GM18507 (cell line): ENCODE results near the gene SH3RF2.

Source experiments
- DNase-seq: peaks from one replicate; pipeline ENCODE4 v3.0.0; 2011; ENCODE audit warnings: low read depth; ENCODE audit not compliant: insufficient read length; ENCODE audit errors: extremely low spot score
- FAIRE-seq: peaks from 2 replicates; lab custom pipeline; 2011; peaks lifted over from hg19 to GRCh38; lab: Jason Lieb, UNC

The SH3RF2 gene

DNA sequence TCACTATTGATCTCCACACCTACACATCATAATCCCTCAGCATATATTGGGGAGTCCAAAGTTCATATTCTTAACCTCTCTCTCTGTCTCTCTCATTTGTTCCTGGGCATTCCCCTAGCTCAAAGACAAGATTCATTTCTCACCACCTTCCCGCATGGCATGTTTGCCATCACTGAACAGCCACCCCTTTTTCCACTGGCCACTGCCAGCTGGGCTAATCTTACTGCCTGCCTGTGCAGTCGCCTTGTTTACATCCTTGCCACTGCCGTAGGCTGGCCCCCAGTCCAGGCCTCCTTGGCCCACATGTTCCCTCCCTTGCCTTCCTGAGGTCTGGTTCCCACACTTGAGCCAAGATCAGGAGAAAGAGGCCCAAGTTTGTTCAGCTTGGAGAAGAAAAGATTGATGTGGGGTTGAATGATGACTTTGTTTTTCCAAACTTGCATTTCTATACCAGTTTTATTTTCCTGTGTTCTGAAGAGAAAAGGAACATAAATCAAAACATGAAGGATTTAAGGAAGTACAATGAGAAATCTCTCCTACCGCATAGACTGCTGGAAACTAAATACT is 88.8 kb downstream of the SH3RF2 start:
- FAIRE-seq (no peak), DNase-seq (no peak)

DNA sequence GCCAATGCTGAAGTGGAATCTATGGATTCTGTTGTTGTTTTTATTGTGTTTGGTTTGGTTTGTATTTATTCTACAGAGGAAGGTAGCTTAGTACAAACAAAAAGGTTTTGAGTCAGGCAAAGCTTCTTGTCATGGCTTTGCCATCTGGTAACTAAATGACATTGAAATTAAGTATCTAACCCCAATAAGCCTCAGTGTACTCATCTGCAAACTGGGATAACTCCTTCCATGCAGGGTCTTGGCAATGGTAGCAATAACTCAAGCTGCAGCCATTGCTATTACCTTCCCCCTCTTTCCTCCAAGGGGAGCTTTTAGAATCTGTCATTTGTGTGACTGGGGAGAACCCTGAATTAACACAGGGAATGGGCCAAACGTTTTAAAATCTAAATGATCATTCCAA is 89.3 kb downstream of the SH3RF2 start:
- FAIRE-seq, result no peak
- no peak for DNase-seq

DNA sequence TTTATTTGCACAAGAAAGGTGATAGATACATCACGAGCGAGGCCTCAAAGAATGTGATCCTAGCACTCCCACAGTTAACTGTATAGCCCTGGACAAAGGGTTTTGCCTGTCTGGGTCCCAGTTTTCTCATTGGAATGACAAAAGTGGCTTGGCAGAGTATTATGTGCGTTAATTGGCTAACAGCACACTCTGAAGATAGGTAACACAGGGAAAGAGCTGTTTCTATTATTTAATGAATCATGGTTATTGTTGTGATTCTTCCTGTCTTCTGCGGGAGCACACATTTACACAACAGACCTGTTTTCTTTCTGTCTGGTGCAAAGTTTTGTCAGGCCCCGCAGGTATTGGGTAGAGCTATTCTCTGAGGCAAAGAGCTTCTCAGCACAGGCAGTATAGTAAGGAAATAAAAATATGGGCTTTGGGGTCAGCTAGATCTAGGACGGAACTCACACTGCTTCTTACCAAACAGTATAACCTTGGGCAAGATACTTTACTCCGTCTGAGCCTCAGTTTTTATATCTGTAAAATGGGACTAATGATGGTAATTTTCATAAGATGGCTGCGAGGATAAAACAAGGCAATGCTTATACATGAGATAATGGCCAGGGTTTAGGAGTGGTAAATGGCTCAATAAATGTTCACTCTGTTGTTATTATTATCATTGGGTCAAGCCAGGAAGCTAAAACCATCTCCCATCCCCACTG is 90.1 kb downstream of the SH3RF2 start:
- FAIRE-seq (no peak), DNase-seq (no peak)

DNA sequence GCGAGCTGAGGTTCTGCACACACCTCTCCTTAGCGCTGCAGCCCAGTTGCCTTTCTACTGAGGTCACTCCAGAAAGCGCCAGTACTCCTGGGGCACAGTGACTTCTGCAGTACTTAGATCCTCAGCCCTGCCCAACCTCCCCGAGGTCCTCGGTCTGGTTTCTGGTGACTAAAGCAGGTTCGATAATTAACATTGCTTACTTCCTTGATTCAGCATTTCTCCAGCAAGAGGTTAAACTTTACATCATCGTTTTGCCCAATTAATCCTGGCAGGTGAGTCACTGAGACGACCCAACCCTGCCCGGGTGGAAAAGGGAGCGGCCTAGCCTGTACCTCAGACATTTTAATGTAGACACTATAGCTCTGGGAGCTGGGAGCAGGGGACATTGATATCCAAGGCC is 91.4 kb downstream of the SH3RF2 start:
- DNase-seq (no peak), FAIRE-seq (no peak)

DNA sequence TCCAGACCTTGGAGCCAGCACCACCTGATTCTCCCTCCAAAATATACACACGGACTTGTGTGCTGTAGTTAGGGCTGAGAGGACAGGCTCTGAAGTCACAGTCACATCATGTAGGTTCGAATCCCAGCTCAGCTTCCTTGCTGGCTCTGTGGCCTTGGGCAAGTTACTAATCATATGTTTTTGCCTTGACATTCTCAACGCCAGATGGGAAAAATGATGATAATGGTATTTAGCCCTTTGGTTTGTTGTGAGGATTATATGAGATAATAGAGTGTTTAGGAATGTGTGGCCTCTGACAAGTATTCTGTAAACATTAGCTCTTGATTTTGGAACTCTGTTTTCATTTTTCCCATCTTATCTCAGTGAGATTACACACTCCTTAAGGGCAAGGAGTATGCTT is 96.5 kb downstream of the SH3RF2 start:
- no peak for DNase-seq

DNA sequence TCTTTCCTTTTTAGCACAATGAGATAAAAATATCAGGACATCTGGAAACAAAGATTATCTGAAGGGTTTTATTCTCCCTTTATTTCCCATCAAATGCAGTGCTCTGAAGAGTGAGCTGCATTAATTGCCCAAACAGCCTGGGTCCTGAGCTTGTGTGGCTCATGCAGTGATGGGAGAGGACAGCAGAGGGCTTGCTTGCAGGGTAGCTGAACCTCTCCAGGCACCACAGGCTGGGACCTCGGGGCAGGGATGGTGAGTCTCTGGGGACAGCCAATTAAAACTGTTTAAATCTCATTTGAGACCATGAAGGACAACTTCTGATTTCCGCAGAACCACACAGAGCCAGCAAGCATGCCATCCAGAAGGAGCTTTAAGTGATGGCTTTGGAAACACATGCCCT is 97.7 kb downstream of the SH3RF2 start:
- FAIRE-seq (no peak), DNase-seq (no peak)

More for the DNA sequence above, 96.5 kb downstream of the SH3RF2 start:
- FAIRE-seq, result no peak

DNA sequence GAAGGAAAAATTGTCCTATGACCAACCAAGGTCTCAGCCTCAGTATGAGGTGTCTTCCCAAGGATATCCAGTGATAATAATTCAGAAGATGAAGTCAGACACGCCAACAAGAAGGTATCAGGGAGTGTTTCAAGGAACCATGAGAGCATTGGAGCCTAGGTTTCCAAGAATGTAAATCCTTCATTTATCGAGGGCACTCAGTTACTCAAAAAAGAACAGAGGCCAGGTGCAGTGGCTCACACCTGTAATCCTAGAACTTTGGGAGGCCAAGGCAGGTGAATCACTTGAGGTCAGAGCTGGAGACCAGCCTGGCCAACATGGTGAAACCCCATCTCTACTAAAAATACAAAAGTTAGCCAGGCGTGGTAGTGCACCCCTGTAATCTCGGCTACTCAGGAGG is 98.2 kb downstream of the SH3RF2 start:
- DNase-seq, result no peak
- no peak for FAIRE-seq

DNA sequence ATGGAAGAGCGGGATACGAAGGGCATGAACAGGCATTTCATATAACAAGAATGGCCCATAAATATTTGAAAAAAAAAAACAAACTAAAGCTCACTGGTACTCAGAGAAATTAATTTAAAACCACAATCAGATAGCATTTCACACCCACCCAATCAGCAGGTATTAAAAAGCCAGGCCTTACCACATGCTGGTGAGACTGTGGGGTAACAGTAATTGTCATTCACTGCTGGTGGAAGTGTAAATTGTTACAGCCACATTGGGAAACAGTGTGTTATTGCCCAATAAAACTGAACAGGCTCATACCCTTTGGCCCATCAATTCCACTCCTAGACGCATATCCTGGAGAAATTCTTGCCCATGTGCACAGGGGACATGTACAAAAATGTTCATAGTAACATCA is 103.0 kb downstream of the SH3RF2 start:
- FAIRE-seq (no peak), DNase-seq (no peak)

DNA sequence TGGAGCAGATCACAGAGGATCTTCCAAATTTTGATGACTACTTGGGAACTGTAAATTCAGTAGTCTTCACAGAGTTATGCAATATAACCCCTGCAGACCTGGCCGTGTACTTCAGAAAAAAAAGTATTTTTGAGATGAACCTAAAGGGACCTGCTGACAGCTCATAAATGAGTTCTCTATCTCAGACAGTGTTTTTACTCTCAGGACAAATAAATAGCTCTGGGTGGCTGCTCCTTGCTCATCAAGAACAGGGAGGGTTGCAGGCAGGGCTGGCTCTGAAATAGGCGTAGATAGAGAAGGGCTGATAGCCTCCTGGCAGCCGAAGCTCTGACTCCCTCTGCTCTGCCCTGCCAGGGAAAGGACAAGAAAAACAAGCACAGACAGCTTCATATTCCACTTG is 104.1 kb downstream of the SH3RF2 start:
- FAIRE-seq (no peak), DNase-seq (no peak)

DNA sequence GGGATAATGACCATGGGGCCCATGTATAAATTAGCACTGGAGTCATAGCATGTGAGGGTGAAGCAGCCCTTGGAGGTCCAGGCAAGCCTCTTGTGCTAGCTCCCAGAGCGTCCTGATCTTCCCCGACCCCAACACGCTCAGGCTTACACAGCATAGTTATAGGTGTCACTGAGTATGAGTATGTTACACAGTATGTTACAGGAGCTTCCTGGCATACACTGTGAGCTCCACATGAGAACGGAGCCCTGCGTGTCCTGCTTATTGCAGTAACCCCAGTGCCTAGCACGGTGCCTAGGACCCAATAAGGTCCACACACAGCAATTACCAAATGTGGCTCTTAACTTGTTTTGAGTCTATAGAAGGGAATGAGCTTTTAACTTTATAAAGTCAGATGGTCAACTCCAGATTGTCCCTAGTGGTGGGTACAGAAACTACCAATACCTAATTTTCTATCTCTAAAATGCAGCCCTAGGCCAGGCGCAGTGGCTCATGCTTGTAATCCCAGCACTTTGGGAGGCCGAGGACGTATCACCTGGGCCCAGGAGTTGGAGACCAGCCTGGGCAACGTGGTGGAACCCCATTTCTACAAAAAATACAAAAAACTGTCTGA is 104.9 kb downstream of the SH3RF2 start:
- no peak for DNase-seq
- FAIRE-seq, result peak; percentile 9

DNA sequence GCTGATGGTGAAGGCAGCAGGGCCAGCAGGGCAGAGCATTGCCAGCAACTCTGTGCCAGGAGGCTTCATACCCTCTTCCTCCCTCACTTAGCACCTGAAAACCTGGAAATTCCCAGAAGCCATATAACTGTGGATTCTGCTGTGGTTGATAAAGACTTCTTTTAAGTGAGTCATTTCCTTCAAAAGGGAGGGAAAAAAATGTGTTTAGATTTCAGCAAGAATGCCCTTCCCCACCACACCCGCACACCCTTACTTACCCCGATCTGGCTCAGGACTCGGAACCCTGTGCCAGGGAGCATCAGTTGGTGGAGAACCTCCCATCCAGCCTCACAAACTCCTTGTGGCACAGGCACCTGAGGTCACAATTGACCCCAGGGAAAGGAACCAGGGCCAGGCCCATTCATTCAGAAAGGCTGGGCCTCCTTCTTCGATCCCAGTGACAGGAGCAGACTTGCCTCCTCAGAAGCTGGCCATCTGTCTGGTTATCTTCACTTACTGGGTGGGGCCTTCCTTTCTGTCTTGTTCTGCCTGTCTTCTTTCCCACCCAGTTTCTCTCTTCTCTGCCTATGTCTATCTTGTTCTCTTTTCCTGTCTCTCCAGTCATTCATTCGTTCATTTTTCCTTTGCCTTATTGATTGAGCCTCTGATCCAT is 106.4 kb downstream of the SH3RF2 start:
- DNase-seq (no peak), FAIRE-seq (no peak)

DNA sequence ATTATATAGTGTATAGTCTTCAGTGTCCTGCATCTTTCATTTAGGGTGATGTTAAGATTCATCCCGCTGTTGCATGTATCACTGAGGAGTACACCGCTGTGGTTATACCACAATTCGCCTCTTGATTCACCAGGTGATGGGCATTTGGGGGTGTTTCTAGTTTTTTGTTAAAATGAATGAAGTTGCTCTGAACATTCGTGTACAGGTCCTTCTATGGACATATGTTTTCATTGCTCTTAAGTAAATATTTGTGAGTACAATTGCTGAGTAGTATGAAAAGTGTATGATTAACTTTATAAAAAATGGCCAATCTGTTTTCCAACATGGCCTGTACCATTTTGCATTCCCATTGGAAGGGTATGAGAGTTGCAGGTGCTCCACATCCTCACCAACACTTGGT is 107.3 kb downstream of the SH3RF2 start:
- DNase-seq (no peak), FAIRE-seq (no peak)

DNA sequence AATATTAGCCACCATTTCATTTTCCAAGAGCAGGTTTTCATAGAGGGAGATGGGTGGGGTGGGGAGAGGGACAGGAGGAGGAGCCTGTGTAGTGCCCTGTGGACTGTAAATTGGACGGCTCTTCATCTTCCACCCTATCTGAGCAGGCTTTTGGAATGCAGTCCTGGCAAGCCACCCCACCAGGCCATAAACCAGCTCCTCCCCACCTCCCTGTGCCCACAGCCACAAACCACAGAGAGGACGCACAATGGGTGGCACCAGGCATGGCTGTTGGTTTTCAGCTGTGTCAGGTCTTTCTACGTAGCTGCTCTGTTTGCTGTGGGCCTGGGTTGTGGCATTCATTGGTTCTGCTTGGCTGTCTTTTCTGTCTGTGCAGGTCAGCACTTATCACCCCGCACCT is 111.0 kb downstream of the SH3RF2 start:
- DNase-seq, result no peak
- FAIRE-seq, result no peak

DNA sequence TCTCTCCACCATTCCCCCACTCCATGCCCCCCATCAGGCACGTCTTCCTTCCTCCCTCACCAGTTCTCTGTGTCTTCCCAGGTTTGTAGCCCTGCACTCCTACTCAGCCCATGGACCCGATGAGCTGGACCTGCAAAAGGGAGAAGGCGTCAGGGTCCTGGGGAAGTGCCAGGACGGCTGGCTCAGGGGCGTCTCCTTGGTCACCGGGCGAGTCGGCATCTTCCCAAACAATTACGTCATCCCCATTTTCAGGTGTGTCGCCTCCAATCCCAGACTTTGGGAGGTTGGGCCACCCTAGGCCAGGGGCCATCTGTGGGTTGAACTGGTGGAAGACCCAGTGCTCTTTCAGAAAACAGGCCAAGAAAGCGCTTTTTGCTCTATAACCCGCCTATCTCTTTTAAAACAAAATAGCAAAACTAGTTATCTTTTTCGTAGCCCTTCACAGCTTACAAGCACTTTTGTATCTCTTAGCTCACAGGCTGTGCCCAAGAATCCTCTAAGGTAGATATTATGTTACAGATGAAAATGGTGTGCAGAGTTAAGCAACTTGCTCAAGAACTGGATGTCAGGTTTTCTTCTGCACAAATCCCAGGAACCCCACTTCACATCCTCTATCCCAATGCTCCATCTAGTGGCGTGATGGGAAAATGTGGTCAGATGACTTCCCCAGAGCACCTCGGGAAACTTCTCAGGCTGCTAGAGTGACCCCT is 112.8 kb downstream of the SH3RF2 start:
- DNase-seq, result peak; percentile 12
- no peak for FAIRE-seq

DNA sequence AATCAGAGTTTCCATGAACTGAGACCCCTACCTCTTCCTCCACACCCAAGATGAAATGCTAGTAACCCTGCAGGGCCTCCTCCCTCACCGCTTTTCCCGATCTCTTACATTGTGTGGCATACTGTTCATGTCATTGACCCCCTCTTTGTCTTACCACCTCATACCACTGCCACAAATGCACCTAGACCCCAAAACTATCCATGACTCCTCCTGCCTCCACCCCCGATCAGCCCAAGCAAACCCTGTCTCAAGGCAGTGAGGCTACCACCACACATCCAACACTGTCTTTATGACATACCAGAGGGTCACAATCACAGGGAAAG is 113.3 kb downstream of the SH3RF2 start:
- FAIRE-seq (no peak), DNase-seq (no peak)

DNA sequence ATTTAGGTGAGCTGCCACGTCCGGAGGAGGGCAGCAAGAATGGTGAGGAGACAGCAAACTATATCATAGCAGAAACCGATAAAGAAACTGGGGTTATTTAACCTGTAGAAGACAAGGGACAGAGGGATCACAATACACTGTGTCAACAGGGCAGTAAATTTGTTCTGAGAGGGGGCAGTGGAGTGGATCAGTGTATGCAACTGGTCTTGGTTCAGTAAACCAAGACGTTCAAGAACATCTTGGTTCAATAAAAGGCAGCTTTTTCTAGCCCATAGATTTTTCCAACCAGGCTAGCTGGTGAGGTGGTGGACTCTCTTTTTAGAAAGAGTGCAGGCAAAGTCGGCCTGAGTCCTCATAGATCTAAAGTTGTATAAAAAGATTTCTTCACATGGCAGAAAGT is 113.7 kb downstream of the SH3RF2 start:
- DNase-seq, result no peak
- no peak for FAIRE-seq

DNA sequence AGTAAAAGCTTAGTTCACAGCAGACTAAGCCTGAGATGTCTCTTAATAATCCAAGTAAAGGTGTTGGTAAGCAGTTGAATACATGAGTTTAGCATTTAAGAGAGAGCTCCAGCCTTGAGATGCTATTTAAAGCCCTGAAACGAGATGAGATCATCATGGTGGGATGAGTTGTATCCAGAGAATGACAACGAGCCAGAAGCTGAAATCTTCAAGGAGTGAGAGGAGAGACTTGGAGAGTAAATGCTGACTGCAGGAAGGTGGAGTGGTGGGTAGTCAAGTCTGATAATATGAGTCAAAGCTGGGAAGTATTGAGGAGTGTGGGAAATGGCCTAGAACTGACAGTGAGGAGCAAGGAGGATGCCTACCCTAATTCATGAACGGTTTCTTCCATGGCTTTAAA is 115.3 kb downstream of the SH3RF2 start:
- FAIRE-seq (no peak), DNase-seq (no peak)

DNA sequence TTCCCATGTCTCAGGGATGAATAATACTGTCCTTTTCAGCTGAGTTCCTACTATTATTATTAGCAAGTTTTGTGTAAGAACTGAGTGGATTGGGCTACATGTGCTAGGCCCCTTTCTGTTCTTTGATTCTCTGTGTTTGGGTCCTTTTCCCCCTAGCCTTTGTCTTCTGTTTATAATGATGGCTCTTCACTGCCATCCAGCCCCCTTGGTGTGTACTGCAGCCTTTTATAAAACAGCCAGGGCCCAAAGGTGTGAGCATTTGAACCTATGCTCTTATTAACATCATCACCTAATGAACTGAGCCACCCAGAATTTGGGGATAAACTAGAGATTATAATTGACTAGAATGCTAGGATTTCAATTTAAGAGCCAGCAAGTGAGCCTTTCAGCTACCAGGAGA is 116.4 kb downstream of the SH3RF2 start:
- FAIRE-seq, result no peak

DNA sequence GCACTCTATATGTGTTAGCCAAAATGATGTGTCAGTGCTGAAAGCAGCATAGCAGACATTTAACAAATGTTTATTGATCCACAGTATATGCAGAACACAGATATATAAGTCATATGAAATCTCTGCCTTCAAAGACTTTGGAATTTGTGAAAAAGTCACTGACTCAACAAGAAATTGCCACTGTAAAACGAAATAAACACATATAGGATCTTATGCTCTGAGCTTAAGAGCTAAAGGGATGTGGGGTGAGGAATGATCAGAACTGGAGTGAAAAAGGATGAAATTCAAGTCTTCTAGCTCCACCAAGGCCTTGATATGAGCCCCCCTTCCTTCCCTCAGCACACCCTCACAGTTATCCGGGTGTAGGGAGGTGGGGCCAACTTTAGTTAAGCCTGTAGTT is 119.1 kb downstream of the SH3RF2 start:
- FAIRE-seq (no peak), DNase-seq (no peak)

More for the DNA sequence above, 116.4 kb downstream of the SH3RF2 start:
- DNase-seq, result no peak

DNA sequence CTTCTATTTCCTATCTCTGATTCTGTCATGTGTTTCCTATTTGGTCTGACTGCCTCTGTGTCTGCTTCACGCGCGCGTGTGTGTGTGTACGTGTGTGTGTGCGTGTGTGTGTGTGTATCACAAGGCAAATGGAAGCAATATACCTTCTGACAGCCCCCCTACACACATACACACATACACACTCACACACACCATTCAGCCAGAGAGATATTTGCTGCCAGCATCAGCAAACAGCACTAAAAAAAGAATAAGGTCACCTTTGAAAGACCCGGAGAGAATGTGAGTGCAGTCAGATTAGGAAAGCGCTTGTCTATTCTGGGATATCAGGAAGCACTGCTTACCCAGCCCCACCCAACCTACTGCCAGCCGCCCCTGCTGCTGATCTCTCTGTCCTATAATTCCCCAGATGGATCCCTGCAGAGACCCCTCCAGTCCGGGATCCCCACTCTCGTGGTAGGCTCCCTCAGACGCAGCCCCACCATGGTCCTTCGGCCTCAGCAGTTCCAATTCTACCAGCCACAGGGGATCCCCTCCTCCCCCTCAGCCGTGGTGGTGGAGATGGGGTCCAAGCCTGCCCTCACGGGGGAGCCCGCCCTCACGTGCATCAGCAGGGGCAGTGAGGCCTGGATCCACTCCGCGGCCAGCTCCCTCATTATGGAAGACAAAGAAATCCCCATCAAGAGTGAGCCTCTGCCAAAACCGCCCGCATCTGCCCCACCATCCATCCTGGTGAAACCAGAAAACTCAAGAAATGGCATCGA is 123.3 kb downstream of the SH3RF2 start:
- FAIRE-seq (no peak), DNase-seq (no peak)
